Body of pancreas (tissue), 4 donors: ENCODE measurements around the gene ARHGAP15.

Source experiments
- POLR2A ChIP-seq, 3 donors: fragments of 450-650 bp; IDR thresholded peaks; one replicate each; pipeline ENCODE4 v1.6.1; 2016; ENCODE audit warnings: antibody characterized with exemption in 3 of 3, mild to moderate bottlenecking in 2 of 3
- TF ChIP-seq, protein P1 (sequence below), 7 experiments: fragments of 450-650 bp in 4 of 7; fragments of 200-600 bp in 3 of 7; sonication (generic) in 3 of 7; IDR thresholded peaks; one replicate each; pipeline ENCODE4 v1.5.1; 2016 to 2019; ENCODE audit warnings: antibody characterized with exemption in 7 of 7

DNA sequence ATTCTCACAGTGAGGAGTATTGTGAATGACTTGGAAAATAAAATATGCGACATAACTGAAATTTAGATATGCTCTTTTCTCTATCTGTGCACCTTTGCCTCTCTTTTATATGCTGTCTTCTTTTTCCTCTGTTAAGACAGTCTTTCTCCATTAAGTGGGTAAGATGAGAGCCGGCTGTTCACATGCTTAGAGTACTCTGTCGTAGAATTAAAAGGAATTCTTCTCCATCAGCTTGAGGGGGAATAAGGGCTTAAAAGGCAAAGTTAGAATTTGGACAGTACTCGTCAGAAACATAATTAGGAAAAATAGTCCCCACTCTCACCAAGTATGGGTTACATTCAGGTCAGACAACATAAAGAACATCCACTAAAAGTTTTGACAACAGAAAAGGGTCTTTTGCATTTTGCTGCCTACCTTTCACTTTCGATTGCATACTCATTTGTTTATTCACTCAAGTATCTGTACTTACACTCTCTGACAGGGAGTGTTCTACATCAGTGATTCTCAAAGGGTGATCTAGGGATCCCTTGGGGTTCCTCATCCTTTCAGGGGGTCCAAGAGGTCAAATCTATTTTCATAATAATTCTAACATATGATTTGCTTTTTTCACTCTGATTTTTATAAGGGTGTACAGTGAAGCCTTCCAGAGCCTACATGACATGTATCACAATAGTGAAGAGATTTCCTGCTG is 48.0 kb downstream of the ARHGAP15 start:
- TF ChIP-seq, protein P1, sequence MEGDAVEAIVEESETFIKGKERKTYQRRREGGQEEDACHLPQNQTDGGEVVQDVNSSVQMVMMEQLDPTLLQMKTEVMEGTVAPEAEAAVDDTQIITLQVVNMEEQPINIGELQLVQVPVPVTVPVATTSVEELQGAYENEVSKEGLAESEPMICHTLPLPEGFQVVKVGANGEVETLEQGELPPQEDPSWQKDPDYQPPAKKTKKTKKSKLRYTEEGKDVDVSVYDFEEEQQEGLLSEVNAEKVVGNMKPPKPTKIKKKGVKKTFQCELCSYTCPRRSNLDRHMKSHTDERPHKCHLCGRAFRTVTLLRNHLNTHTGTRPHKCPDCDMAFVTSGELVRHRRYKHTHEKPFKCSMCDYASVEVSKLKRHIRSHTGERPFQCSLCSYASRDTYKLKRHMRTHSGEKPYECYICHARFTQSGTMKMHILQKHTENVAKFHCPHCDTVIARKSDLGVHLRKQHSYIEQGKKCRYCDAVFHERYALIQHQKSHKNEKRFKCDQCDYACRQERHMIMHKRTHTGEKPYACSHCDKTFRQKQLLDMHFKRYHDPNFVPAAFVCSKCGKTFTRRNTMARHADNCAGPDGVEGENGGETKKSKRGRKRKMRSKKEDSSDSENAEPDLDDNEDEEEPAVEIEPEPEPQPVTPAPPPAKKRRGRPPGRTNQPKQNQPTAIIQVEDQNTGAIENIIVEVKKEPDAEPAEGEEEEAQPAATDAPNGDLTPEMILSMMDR (IDR thresholded peaks at IDR 0.05) = no peak
- no peak for TF ChIP-seq POLR2A (IDR thresholded peaks at IDR 0.05)
